GM10248 (cell line): ENCODE results near the gene PRKAB1.

Experiments used
- CTCF ChIA-PET: fragments of 300-600 bp; sonication (Branson Sonifier 250); formaldehyde crosslinking; extraction: SDS; loops from one replicate; lab custom pipeline; 2021; ENCODE audit warnings: antibody characterized with exemption; lab: Yijun Ruan, JAX
- POLR2A ChIA-PET: fragments of 350-650 bp; sonication (Branson Sonifier 250); formaldehyde crosslinking; extraction: SDS; loops from one replicate; lab custom pipeline; 2020; ENCODE audit warnings: antibody characterized with exemption; lab: Yijun Ruan, JAX
- DNase-seq: peaks from one replicate; pipeline ENCODE4 v3.0.0; 2012; ENCODE audit errors: extremely low spot score
- CTCF ChIP-seq: IDR thresholded peaks from 2 replicates; pipeline ENCODE4 v1.5.1; 2012; ENCODE audit warnings: mild to moderate bottlenecking, low read depth; ENCODE audit errors: extremely low read depth, missing control alignments, control extremely low read depth

The PRKAB1 gene

GRCh38 chr12:119685375-119685774, 17.4 kb downstream of the PRKAB1 start:
- TF ChIP-seq CTCF = no peak
- ChIA-PET CTCF (interaction anchor here (1.3 to 3.1 kb wide), 3 partner anchors 8 to 14 kb away, joined by 3 to 10 read pairs (median 9); no protein-coding TSS in a partner anchor), POLR2A (no interaction called here)
- DNase-seq = no peak

- DNase-seq = no peak
- POLR2A ChIA-PET = interaction anchor here (1.0 kb wide), 1 partner anchor 13 kb away, joined by 3 read pairs; no protein-coding TSS in a partner anchor
- TF ChIP-seq CTCF = no peak
- CTCF ChIA-PET = interaction anchor here (2.6 to 3.1 kb wide), 2 partner anchors 9 kb away, joined by 9 to 10 read pairs; no protein-coding TSS in a partner anchor
Observed at GRCh38 chr12:119686355-119686754, 18.4 kb downstream of the PRKAB1 start.

GRCh38 chr12:119686776-119687175, 18.8 kb downstream of the PRKAB1 start:
- no peak for DNase-seq
- POLR2A ChIA-PET = interaction anchor here (1.0 kb wide), 1 partner anchor 13 kb away, joined by 3 read pairs; no protein-coding TSS in a partner anchor
- CTCF ChIA-PET = interaction anchor here (1.6 to 3.1 kb wide), 2 partner anchors 9 kb away, joined by 5 to 10 read pairs; no protein-coding TSS in a partner anchor
- TF ChIP-seq CTCF = no peak

- ChIA-PET CTCF (interaction anchor here (0.6 to 3.1 kb wide), 5 partner anchors 9 to 295 kb away, joined by 3 to 10 read pairs (median 5); no protein-coding TSS in a partner anchor), POLR2A (interaction anchor here (0.7 kb wide), 2 partner anchors 365 to 782 kb away, joined by 5 to 9 read pairs; no protein-coding TSS in a partner anchor)
- TF ChIP-seq CTCF = no peak
- DNase-seq = no peak
Observed at GRCh38 chr12:119687406-119687805, 19.5 kb downstream of the PRKAB1 start.

- TF ChIP-seq CTCF = no peak
- DNase-seq = no peak
- POLR2A ChIA-PET = interaction anchor here (0.7 kb wide), 2 partner anchors 365 to 781 kb away, joined by 5 to 9 read pairs; no protein-coding TSS in a partner anchor
- CTCF ChIA-PET = interaction anchor here (0.6 to 3.1 kb wide), 5 partner anchors 8 to 295 kb away, joined by 3 to 10 read pairs (median 5); no protein-coding TSS in a partner anchor
Observed at GRCh38 chr12:119687879-119688278, 19.9 kb downstream of the PRKAB1 start.

- POLR2A ChIA-PET = no interaction called here
- DNase-seq = no peak
- CTCF ChIA-PET = interaction anchor here (1.0 kb wide), 1 partner anchor 23 kb away, joined by 4 read pairs; the partner anchor contains the start of gene PRKAB1
- no peak for TF ChIP-seq CTCF
Observed at GRCh38 chr12:119689935-119690500, 22.1 kb downstream of the PRKAB1 start.
